HG02623 (cell line): ENCODE results near the gene C17orf58.
A peak's percentile ranks its signal among the peaks of the same experiment; 100 is the strongest.
"Not testable (repeated sequence)": the region's sequence is repeated elsewhere in the genome, so short reads cannot be mapped to it uniquely, and the experiment has no call there.

Experiments used
- ATAC-seq: cut with Tn5 transposase; IDR thresholded peaks from one replicate; pipeline ENCODE4 v1.9.1; 2021; ENCODE audit warnings: moderate library complexity; ENCODE audit not compliant: unreplicated experiment

C17orf58 gene

DNA sequence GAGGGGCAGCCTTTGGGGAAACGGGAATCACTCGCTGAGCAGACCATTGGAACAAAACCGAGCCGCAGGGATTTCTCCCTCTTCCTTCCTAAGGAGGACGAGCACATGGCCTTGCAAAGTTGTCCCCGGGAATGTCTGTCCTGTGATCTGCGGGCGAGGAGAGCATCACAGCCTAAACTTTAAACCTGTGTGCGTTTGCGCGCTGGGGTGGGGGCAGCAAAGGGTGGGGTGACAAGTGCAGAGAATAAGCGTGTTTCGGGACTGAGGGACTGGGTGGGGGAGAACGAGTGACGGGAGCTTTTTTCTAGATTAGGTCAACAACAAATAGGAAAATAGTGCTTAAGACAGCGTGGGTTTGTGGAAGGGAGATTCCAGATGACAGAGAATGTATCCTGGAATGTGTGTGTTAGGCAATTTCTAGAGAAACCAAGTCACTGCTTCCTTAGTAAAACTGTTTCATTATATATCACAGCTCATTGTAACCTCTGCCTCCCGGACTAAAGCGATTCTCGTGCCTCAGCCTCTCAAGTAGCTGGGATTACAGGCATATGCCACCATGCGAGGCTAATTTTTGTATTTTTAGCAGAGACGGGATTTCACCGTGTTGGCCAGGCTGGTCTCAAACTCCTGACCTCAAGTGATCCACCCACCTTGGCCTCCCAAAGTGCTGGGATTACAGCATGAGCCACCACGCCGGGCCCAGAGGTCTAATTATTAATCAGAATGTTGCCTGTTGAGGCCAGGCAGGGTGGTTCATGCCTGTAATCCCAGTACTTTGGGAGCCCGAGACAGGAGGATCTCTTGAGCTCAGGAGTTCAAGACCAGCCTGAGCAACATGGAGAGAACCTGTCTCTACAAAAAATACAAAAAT lies at the start of gene C17orf58:
Gene C17orf58 (minus strand): TSS at position 169 of the 871 bp plus-strand sequence. CDS start 271 bp downstream, outside the sequence.
- ATAC-seq, result not testable (repeated sequence)

- no peak for ATAC-seq
Observed at GRCh38 chr17:68036304-68037147, 40.3 kb upstream of the C17orf58 start.

DNA sequence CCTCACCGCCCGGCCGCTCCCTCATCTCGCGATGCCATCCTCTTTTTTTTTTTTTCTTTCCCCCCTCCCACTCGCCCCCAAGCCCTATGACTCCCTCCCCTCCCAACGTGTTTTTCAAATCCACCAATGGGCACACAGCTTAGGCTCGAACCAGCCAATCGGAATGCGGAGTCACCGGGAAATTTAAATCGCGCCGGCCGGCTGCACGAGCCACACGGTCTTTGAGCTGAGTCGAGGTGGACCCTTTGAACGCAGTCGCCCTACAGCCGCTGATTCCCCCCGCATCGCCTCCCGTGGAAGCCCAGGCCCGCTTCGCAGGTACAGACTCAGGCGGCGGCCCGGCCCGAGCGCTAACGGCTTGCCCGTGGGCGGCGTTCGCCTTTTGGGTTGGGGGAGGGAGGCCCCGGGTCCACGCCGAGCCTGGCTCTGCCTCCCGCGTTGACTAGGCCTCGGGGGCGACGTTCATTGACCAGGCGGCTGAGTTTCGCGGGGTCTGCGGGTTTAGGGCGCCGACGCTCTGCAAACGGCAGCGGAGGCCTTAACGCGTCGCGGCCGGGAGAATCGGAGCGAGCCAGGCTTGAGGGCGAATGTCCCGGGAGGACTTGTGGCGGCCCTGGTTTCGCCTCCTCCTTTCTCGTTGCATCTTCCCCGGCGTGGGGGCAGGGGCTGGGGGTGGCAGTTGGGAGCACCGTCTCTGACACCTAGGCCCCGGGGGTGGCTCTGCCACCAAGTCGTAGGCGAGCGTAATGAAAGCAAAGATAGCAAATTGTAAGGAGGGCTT lies 39.4 kb upstream of the C17orf58 start, which contains the start of gene KPNA2:
Gene KPNA2 (plus strand): TSS at position 213 of the 781 bp plus-strand sequence. CDS start 1,398 bp downstream, outside the sequence.
- ATAC-seq, result peak; percentile 94

GRCh38 chr17:68035131-68035522 lies 38.9 kb upstream of the C17orf58 start:
- peak; percentile 80 for ATAC-seq

DNA sequence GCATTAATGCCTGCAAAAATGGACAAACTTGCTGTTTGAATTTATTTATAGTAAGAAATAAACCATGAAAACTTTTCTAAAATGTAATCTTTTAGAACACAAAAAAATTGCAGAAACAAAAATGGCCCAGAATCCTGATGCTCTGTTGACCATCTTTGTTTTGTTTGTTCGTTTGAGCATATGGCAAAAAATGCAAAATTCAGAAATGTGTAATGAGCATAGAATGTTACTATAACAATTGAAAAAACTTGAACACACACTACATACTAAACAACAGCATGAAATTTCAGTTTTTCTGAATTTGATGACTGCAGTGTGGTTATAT lies 38.1 kb upstream of the C17orf58 start:
- no peak for ATAC-seq

GRCh38 chr17:68033636-68034451 lies 37.6 kb upstream of the C17orf58 start:
- no peak for ATAC-seq

- no peak for ATAC-seq
Observed at GRCh38 chr17:68029512-68030215, 33.4 kb upstream of the C17orf58 start.

DNA sequence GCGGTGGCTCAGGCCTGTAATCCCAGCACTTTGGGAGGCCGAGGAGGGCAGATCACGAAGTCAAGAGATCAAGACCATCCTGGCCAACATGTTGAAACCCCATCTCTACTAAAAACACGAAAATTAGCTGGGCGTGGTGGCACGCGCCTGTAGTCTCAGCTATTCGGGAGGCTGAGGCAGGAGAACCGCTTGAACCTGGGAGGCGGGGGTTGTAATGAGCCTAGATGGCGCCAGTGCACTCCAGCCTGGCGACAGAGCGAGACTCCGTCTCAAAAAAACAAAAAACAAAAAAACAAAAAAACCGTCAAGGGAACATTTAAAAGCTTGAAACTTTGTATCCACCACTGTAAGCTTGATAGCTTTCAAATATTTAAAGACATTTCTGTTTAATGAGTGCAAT lies 26.3 kb upstream of the C17orf58 start:
- ATAC-seq, result not testable (repeated sequence)

DNA sequence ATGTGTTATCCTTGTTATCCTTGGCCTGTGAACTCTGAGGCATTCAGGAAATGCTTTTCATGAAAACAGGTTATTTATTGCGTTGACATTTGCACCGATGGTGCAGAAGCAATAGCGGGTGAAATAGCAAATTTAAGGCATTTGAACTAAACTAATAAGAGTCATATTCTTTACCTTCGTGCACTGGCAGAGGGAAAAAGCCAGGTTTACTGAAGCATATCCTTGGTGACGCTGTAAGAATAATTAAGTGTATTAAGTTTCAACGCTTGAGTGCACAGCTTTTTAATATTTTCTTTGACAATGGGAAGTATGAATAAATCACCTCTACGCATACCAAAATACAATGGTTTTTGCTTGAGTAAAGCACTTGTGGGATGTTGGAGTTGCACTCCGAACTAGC lies 25.7 kb upstream of the C17orf58 start:
- no peak for ATAC-seq

GRCh38 chr17:68020791-68021190 lies 24.5 kb upstream of the C17orf58 start:
- ATAC-seq, result not testable (repeated sequence)

DNA sequence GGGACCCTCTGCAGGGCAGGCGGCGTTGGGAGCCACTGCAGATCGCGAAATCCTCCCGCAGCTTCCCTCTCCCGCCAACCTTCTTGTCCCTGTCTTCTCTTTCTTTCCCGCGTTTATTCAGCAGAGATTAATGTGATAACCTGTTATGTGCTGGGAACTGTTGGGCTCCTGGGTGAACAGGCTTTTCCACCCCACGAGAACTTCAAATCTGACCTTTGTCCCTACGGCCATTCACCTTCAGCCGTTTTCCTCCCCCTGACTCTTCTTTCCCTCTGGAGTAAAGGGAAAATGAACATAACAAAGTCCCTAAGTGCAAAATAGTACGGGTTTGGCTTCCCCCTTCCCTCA lies 24.1 kb upstream of the C17orf58 start:
- no peak for ATAC-seq

DNA sequence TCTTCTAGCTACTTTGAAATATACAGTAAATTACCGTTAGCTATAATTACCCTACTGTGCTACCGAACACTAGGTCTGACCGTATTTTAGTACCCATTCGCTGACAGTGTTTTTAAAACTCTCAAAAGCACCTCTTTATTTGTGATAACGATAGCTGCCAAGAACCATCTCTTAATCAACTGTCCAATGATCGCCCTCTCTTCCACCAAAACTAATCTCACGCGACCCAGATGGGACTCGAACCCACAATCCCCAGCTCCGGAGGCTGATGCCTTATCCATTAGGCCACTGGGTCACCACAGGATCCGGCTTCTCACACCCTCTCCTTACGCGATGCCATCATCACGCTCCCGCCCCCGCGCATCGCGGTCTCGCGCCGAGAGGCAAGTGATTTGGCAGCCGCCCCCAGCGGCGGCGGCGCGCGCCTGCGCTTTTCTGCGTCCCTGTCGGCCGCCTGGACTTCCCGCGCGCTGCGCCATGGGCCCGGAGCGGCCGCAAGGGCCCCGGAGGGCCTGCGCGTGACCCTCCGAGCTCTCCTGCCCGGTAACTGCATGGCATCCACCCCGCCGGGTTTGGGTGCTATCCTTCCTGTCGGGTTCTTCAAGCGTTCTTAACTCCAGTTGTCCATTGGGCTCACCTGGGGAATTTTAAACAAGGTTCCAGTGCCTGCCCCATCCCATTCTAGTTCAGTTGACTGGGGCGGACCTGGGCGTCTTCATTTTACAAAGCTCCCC lies 23.6 kb upstream of the C17orf58 start:
- peak; percentile 87 for ATAC-seq

GRCh38 chr17:68019336-68019674 lies 23.0 kb upstream of the C17orf58 start:
- ATAC-seq, result no peak

DNA sequence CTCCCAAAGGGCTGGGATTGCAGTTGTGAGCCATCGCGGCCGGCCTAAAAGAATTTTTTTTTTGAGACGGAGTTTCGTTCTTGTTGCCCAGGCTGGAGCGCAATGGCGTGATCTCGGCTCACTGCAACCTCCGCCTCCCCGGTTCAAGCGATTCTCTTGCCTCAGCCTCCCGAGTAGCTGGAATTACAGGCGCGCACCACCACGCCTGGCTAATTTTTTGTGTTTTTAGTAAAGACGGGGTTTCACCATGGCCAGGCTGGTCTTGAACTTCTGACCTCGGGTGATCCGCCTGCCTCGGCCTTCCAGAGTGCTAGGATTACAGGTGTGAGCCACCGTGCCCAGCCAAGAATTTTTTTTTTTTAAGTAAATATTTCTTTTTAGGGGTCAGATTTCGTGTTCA lies 22.2 kb upstream of the C17orf58 start:
- not testable (repeated sequence) for ATAC-seq

GRCh38 chr17:68016838-68017237 lies 20.6 kb upstream of the C17orf58 start:
- no peak for ATAC-seq

GRCh38 chr17:68015081-68015723 lies 18.9 kb upstream of the C17orf58 start:
- ATAC-seq, result no peak

DNA sequence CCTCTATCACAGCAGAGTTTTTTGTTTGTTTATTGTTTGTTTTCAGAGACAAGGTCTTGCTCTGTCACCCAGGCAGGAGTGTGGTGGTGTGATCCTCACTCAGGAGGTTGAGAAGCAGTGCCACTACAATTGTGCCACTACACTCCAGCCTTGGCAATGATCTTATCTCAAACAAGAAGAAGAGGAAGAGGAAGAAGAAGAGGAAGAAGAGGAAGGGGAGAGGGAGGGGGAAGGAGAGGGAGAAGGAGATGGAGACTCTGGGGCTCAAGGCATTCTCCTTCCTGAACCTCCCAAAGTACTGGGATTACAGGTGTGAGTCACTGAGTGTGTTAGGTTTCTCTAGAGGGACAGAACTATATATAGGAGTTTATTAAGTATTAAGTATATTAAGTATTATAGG lies 17.1 kb upstream of the C17orf58 start:
- ATAC-seq, result no peak

DNA sequence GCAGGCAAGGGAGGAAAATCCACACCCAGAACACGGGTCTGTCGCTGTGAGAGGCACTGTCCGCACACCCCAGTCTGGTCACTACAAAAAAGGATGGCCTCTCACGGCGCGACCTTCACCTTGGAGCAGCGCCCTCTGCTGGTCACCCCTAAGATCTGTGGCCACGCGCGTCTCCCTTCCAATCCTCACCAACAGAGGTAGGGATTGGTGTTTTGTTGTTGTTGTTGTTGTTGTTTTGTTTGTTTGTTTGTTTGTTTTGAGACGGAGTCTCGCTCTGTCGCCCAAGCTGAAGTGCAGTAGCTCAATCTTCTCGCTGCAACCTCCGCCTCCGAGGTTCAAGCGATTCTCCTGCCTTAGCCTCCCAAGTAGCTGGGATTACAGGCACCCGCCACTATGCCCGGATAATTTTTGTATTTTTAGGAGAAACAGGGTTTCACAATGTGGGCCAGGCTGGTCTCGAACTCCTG lies 15.0 kb upstream of the C17orf58 start:
- peak; percentile 52 for ATAC-seq
